Caco-2 (cell line): ENCODE measurements around the gene HOXB3. TPM values are rescaled to one million over a fixed set of nuclear protein-coding genes. Genes with fewer than 3 reads are reported as not detected.

Experiments
- BruUV-seq: library from RNA; stranded (reverse); fragments of 400-500 nt; replicated peaks from 2 replicates; lab custom pipeline; 2021; lab: Mats Ljungman, UMichigan
- CTCF ChIA-PET: fragments of 300-600 bp; sonication (Branson Sonifier 250); formaldehyde crosslinking; loops from one replicate; lab custom pipeline; 2022; ENCODE audit warnings: antibody characterized with exemption; lab: Charles Lee
- POLR2A ChIA-PET: fragments of 300-600 bp; sonication (Branson Sonifier 250); formaldehyde crosslinking; loops from one replicate; lab custom pipeline; 2022; ENCODE audit warnings: antibody characterized with exemption; lab: Charles Lee
- DNase-seq, 2 experiments: peaks; one replicate each; pipeline versions ENCODE4 v3.0.0 to v3.0.0-alpha.2; 2020 to 2022
- H3K27me3 ChIP-seq: replicated peaks from 2 replicates; pipeline ENCODE4 v1.6.0; 2011; ENCODE audit warnings: low read length; ENCODE audit not compliant: control insufficient read depth, insufficient read depth
- H3K36me3 ChIP-seq: 2 replicates; pipeline ENCODE4 v1.5.1; 2011; ENCODE audit warnings: low read length; ENCODE audit not compliant: control insufficient read depth, insufficient read depth
- H3K4me1 ChIP-seq: fragments of 250-450 bp; sonication (Bioruptor Pico); 2 replicates; pipeline ENCODE4 v1.5.1; 2020; ENCODE audit warnings: mild to moderate bottlenecking
- H3K4me3 ChIP-seq: 2 replicates; pipeline ENCODE4 v1.5.1; 2011; ENCODE audit warnings: low read depth, mild to moderate bottlenecking, control low read depth, low read length
- H3K9me3 ChIP-seq: fragments of 250-450 bp; sonication (Bioruptor Pico); 2 replicates; pipeline ENCODE4 v1.5.1; 2020; ENCODE audit warnings: mild to moderate bottlenecking, moderate library complexity
- H3K27ac Mint-ChIP-seq: one replicate; pipeline ENCODE4 v1.8.0; 2022; ENCODE audit warnings: mixed read lengths; ENCODE audit not compliant: unreplicated experiment
- H3K27me3 Mint-ChIP-seq: one replicate; pipeline ENCODE4 v1.8.0; 2022; ENCODE audit warnings: mixed read lengths; ENCODE audit not compliant: insufficient read depth, unreplicated experiment
- H3K36me3 Mint-ChIP-seq: one replicate; pipeline ENCODE4 v1.8.0; 2022; ENCODE audit warnings: mild to moderate bottlenecking, mixed read lengths; ENCODE audit not compliant: insufficient read depth, unreplicated experiment
- H3K4me1 Mint-ChIP-seq: one replicate; pipeline ENCODE4 v1.8.0; 2022; ENCODE audit warnings: low read depth, mixed read lengths; ENCODE audit not compliant: unreplicated experiment
- H3K4me3 Mint-ChIP-seq: one replicate; pipeline ENCODE4 v1.8.0; 2022; ENCODE audit warnings: mild to moderate bottlenecking, moderate library complexity, mixed read lengths; ENCODE audit not compliant: unreplicated experiment
- H3K9me3 Mint-ChIP-seq: one replicate; pipeline ENCODE4 v1.8.0; 2022; ENCODE audit warnings: mixed read lengths; ENCODE audit not compliant: unreplicated experiment
- CTCF ChIP-seq, 2 experiments: fragments of 200-600 bp in 1 of 2; IDR thresholded peaks; 1 replicate in 1 of 2; 2 replicates in 1 of 2; pipeline versions ENCODE4 v1.5.1 to v1.8.0; 2011 to 2022; ENCODE audit warnings: antibody characterized with exemption in 1 of 2, control low read depth in 1 of 2, inconsistent platforms in 1 of 2, low read depth in 1 of 2, low read length in 1 of 2, mild to moderate bottlenecking in 1 of 2, moderate library complexity in 1 of 2; ENCODE audit not compliant: insufficient read depth in 1 of 2, severe bottlenecking in 1 of 2, unreplicated experiment in 1 of 2
- intact Hi-C: fragments of 100-400 bp; cut with micrococcal nuclease; formaldehyde crosslinking; loops from one replicate; pipeline ENCODE4 v1.10.0; 2022; ENCODE audit not compliant: unreplicated experiment
- total RNA-seq: library from RNA; stranded (reverse); gene quantifications from 2 replicates; pipeline ENCODE4 v1.2.3, GENCODE V29; 2022

HOXB3 gene
- total RNA-seq, 1 experiment from 2014 or later: 7.2 TPM

- Histone ChIP-seq H3K4me3 (no peak overlapping the region), H3K4me1 (peaks cover 26% of the 10 kb centered on the region), H3K9me3 (no peaks in the 10 kb centered on the region), H3K36me3 (no peaks in the 10 kb centered on the region), H3K27me3 (no peaks in the 10 kb centered on the region)
- Mint-ChIP-seq H3K27ac (no peak overlapping the region), H3K27me3 (no peaks in the 10 kb centered on the region), H3K4me3 (no peak overlapping the region), H3K4me1 (peaks cover 19% of the 10 kb centered on the region), H3K36me3 (no peaks in the 10 kb centered on the region), H3K9me3 (no peaks in the 10 kb centered on the region)
- TF ChIP-seq CTCF (IDR thresholded peaks at IDR 0.05; ENCODE audit: insufficient read depth in 1 of 2, low read depth in 1 of 2, low read length in 1 of 2, severe bottlenecking in 1 of 2, unreplicated experiment in 1 of 2): peak; percentile 27 to 31
- BruUV-seq: no TSS peak
- ChIA-PET POLR2A (no interaction called here), CTCF (interaction anchor here (1.1 to 1.2 kb wide), 3 partner anchors 23 to 37 kb away, joined by 3 to 4 read pairs (median 3); no protein-coding TSS in a partner anchor)
- intact Hi-C loops: loop anchor here (2.0 kb wide), 1 partner anchor 20 kb away; no protein-coding TSS in a partner anchor
- no peak for DNase-seq
These were observed 67.0 kb downstream of the HOXB3 start for GRCh38 chr17:48523010-48523409.

GRCh38 chr17:48522031-48522653, 67.9 kb downstream of the HOXB3 start:
- H3K9me3 ChIP-seq: no peaks in the 10 kb centered on the region
- H3K27ac Mint-ChIP-seq: no peak overlapping the region
- H3K4me1 ChIP-seq: peaks cover 35% of the 10 kb centered on the region
- peaks cover 4% of the 10 kb centered on the region for H3K27me3 Mint-ChIP-seq
- no peaks in the 10 kb centered on the region for H3K36me3 ChIP-seq
- H3K9me3 Mint-ChIP-seq: no peaks in the 10 kb centered on the region
- H3K36me3 Mint-ChIP-seq: no peaks in the 10 kb centered on the region
- DNase-seq: peak; percentile 76 to 91
- no TSS peak for BruUV-seq
- CTCF ChIA-PET: interaction anchor here (0.7 to 1.4 kb wide), 9 partner anchors 9 to 497 kb away, joined by 3 to 7 read pairs (median 3); no protein-coding TSS in a partner anchor
- H3K4me1 Mint-ChIP-seq: peaks cover 26% of the 10 kb centered on the region
- no peak for TF ChIP-seq CTCF (IDR thresholded peaks at IDR 0.05; ENCODE audit: insufficient read depth in 1 of 2, low read depth in 1 of 2, low read length in 1 of 2, severe bottlenecking in 1 of 2, unreplicated experiment in 1 of 2)
- H3K4me3 ChIP-seq: no peak overlapping the region
- POLR2A ChIA-PET: no interaction called here
- intact Hi-C loops: loop anchor here (2.0 kb wide), 1 partner anchor 21 kb away; no protein-coding TSS in a partner anchor
- H3K27me3 ChIP-seq: no peaks in the 10 kb centered on the region
- H3K4me3 Mint-ChIP-seq: peak overlapping the region; percentile 8

- H3K4me1 ChIP-seq: peaks cover 47% of the 10 kb centered on the region
- Mint-ChIP-seq H3K27ac (no peak overlapping the region), H3K27me3 (peaks cover 4% of the 10 kb centered on the region), H3K36me3 (no peaks in the 10 kb centered on the region), H3K4me3 (no peak overlapping the region), H3K9me3 (no peaks in the 10 kb centered on the region), H3K4me1 (peaks cover 34% of the 10 kb centered on the region)
- intact Hi-C loops: no loop called here
- ChIA-PET CTCF (no interaction called here), POLR2A (no interaction called here)
- H3K9me3 ChIP-seq: no peaks in the 10 kb centered on the region
- no TSS peak for BruUV-seq
- H3K36me3 ChIP-seq: no peaks in the 10 kb centered on the region
- DNase-seq: no peak
- TF ChIP-seq CTCF (IDR thresholded peaks at IDR 0.05; ENCODE audit: insufficient read depth in 1 of 2, low read depth in 1 of 2, low read length in 1 of 2, severe bottlenecking in 1 of 2, unreplicated experiment in 1 of 2): no peak
- H3K27me3 ChIP-seq: no peaks in the 10 kb centered on the region
- H3K4me3 ChIP-seq: no peak overlapping the region
These were observed 69.4 kb downstream of the HOXB3 start for GRCh38 chr17:48520631-48521079.
